Astrocyte of the spinal cord (primary cell): ENCODE data around the gene KAZN.

ENCODE experiments used
- DNase-seq: peaks from one replicate; pipeline ENCODE4 v3.0.0; 2011; ENCODE audit warnings: low read depth, low spot score
- H3K4me3 ChIP-seq: 2 replicates; pipeline ENCODE4 v1.5.1; 2011; ENCODE audit warnings: low read depth, mild to moderate bottlenecking, low read length, moderate library complexity
- CTCF ChIP-seq: IDR thresholded peaks from 2 replicates; pipeline ENCODE4 v1.5.1; 2012; ENCODE audit warnings: low read depth, mild to moderate bottlenecking, low read length, inconsistent platforms
- in situ Hi-C: cut with HindIII; loops from 2 replicates; pipeline ENCODE4 v1.10.0; 2017; ENCODE audit warnings: low sequenced_read_pairs

KAZN gene

GRCh38 chr1:14909273-14909672, 310.8 kb downstream of the KAZN start:
- in situ Hi-C loops = no loop called here
- DNase-seq = no peak
- no peak overlapping the region for H3K4me3 ChIP-seq
- no peak for TF ChIP-seq CTCF

- no peak for DNase-seq
- no peak overlapping the region for H3K4me3 ChIP-seq
- in situ Hi-C loops = no loop called here
- TF ChIP-seq CTCF = no peak
Measured at GRCh38 chr1:14909920-14910460, 311.5 kb downstream of the KAZN start.

- no peak overlapping the region for H3K4me3 ChIP-seq
- TF ChIP-seq CTCF = no peak
- DNase-seq = no peak
- in situ Hi-C loops = no loop called here
Measured at GRCh38 chr1:14910984-14911721, 312.7 kb downstream of the KAZN start.

- DNase-seq = no peak
- in situ Hi-C loops = no loop called here
- no peak overlapping the region for H3K4me3 ChIP-seq
- TF ChIP-seq CTCF = no peak
Measured at GRCh38 chr1:14912839-14913481, 314.5 kb downstream of the KAZN start.

- DNase-seq = no peak
- no peak overlapping the region for H3K4me3 ChIP-seq
- TF ChIP-seq CTCF = no peak
- in situ Hi-C loops = no loop called here
Measured at GRCh38 chr1:14913482-14914177, 315.1 kb downstream of the KAZN start.

GRCh38 chr1:14914351-14914988, 316.0 kb downstream of the KAZN start:
- TF ChIP-seq CTCF = no peak
- H3K4me3 ChIP-seq = no peak overlapping the region
- DNase-seq = no peak
- in situ Hi-C loops = no loop called here
